ENCODE data around the gene LECT2.

DNA sequence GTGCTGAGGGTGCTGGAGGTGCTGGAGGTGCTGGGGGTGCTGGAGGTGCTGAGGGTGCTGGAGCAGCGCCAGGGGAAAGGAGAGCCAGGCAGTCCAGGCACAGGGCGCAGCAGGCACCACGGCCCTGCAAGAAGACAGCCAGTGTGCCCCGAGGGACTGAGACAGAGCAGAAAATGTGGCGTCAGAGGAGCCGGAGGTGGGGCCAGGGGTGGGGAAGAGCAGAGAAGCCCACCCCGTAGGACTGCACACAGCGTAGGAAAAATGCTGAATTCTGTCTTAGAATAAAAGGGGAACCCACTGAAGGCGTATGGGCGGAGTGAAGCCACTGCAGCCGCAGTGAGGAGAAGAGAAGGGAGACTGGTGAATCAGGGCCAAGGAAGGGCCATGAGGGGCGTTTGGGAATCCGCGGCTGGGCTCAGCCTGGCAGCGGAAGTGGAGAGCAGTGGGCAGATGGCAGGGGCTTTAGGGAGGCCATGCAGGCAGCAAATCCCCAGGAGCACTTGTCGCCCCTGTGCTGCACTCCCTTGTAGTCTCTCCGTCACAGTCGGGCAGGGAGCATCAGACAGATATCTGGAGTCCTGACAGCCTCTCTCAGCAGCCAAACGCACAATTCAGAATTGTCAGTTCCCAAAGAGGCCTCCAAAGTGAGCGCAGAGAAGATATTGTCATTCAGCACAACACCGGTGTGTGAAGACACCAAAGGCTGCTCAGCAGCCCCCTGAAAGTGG, 35.9 kb upstream of the LECT2 start:
- TF ChIP-seq BHLHE40 (IDR thresholded peaks at IDR 0.05; ENCODE audit: borderline replicate concordance) (no peak), ZNF384 (IDR thresholded peaks at IDR 0.05) (no peak), FOXK2 (IDR thresholded peaks at IDR 0.05) (no peak), CTBP1 (IDR thresholded peaks at IDR 0.05; ENCODE audit: borderline replicate concordance) (no peak), L3MBTL2 (conservative IDR thresholded peaks at IDR 0.05) (no peak)
